ENCODE measurements around the gene GGA1. TPM values are rescaled to one million over a fixed set of nuclear protein-coding genes. Genes with fewer than 3 reads are reported as not detected.

Gene GGA1
- 10 to 100 TPM; 30.0 to 31.2 TPM for total RNA-seq
- long read RNA-seq, donor 1, transcript GGA1-203 (17 exons, 3,159 nt): major isoform, 6 of 22 reads
- long read RNA-seq, donor 1, partial matches to known transcripts: 5 of 22 reads
- long read RNA-seq, donor 1, other reads (novel, unspliced or antisense): 6 of 22 reads
- long read RNA-seq, donor 2, transcript GGA1-203 (17 exons, 3,159 nt): major isoform, 15 of 54 reads
- long read RNA-seq, donor 2, transcript GGA1-216 (4 exons, 790 nt): minor isoform, 5 of 54 reads
- long read RNA-seq, donor 2, transcript GGA1-222 (3 exons, 1,384 nt): minor isoform, 9 of 54 reads
- long read RNA-seq, donor 2, partial matches to known transcripts: 20 of 54 reads
- long read RNA-seq, donor 2, other reads (novel, unspliced or antisense): 2 of 54 reads

GRCh38 chr22:37608477-37609239 lies at the start of gene GGA1:
TSS of gene GGA1 (plus strand) at chr22:37608834. CDS start at chr22:37608861, 27 bp downstream.
- intact Hi-C loops (cut with DNase I): no loop called here
- DNase-seq (ENCODE audit: low spot score): peak; percentile 99

GRCh38 chr22:37559521-37559900 lies 49.1 kb upstream of the GGA1 start:
- intact Hi-C loops (cut with DNase I): no loop called here
- no peak for DNase-seq (ENCODE audit: low spot score)

GRCh38 chr22:37559901-37560607 lies 48.6 kb upstream of the GGA1 start, which contains the start of gene CDC42EP1:
TSS of gene CDC42EP1 (plus strand) at chr22:37560480. CDS start at chr22:37566350, 5,870 bp downstream.
- peak; percentile 85 for DNase-seq (ENCODE audit: low spot score)
- intact Hi-C loops (cut with DNase I): loop anchor here in 1 of 2 donors (2.0 kb wide), 1 partner anchor 65 kb away; no protein-coding TSS in a partner anchor

GRCh38 chr22:37560608-37561211 lies 47.9 kb upstream of the GGA1 start:
- intact Hi-C loops (cut with DNase I): loop anchor here in 1 of 2 donors (2.0 kb wide), 1 partner anchor 64 kb away; no protein-coding TSS in a partner anchor
- peak; percentile 87 for DNase-seq (ENCODE audit: low spot score)

- intact Hi-C loops (cut with DNase I): loop anchor here in 1 of 2 donors (2.0 kb wide), 1 partner anchor 63 kb away; no protein-coding TSS in a partner anchor
- peak; percentile 98 for DNase-seq (ENCODE audit: low spot score)
Measured at GRCh38 chr22:37561212-37562048, 47.2 kb upstream of the GGA1 start.

- DNase-seq (ENCODE audit: low spot score): no peak
Measured at GRCh38 chr22:37562049-37562875, 46.4 kb upstream of the GGA1 start.

GRCh38 chr22:37563153-37564081 lies 45.2 kb upstream of the GGA1 start:
- intact Hi-C loops (cut with DNase I): no loop called here
- DNase-seq (ENCODE audit: low spot score): peak; percentile 91

More at GRCh38 chr22:37562049-37562875, 46.4 kb upstream of the GGA1 start:
- intact Hi-C loops (cut with DNase I): no loop called here

GRCh38 chr22:37564111-37564711 lies 44.4 kb upstream of the GGA1 start:
- intact Hi-C loops (cut with DNase I): no loop called here

GRCh38 chr22:37565830-37566229 lies 42.8 kb upstream of the GGA1 start:
- no peak for DNase-seq (ENCODE audit: low spot score)
- intact Hi-C loops (cut with DNase I): no loop called here

More at GRCh38 chr22:37564111-37564711, 44.4 kb upstream of the GGA1 start:
- DNase-seq (ENCODE audit: low spot score): no peak

- no peak for DNase-seq (ENCODE audit: low spot score)
- intact Hi-C loops (cut with DNase I): no loop called here
Measured at GRCh38 chr22:37566329-37566837, 42.3 kb upstream of the GGA1 start.

- intact Hi-C loops (cut with DNase I): no loop called here
- DNase-seq (ENCODE audit: low spot score): peak; percentile 91
Measured at GRCh38 chr22:37566903-37567798, 41.5 kb upstream of the GGA1 start.

- no peak for DNase-seq (ENCODE audit: low spot score)
- intact Hi-C loops (cut with DNase I): no loop called here
Measured at GRCh38 chr22:37568012-37568411, 40.6 kb upstream of the GGA1 start.

GRCh38 chr22:37568448-37569008 lies 40.1 kb upstream of the GGA1 start:
- DNase-seq (ENCODE audit: low spot score): no peak
- intact Hi-C loops (cut with DNase I): no loop called here

Measured in posterior vena cava (tissue), 2 donors.